NAMALWA (cell line): ENCODE measurements around the gene MIOS.
A peak's percentile ranks its signal among the peaks of the same experiment; 100 is the strongest.
"Not testable (repeated sequence)": the region's sequence is repeated elsewhere in the genome, so short reads cannot be mapped to it uniquely, and the experiment has no call there.

Experiments used
- DNase-seq: peaks from one replicate; pipeline ENCODE4 v3.0.0-alpha.2; 2015; ENCODE audit warnings: low spot score

Gene MIOS

DNA sequence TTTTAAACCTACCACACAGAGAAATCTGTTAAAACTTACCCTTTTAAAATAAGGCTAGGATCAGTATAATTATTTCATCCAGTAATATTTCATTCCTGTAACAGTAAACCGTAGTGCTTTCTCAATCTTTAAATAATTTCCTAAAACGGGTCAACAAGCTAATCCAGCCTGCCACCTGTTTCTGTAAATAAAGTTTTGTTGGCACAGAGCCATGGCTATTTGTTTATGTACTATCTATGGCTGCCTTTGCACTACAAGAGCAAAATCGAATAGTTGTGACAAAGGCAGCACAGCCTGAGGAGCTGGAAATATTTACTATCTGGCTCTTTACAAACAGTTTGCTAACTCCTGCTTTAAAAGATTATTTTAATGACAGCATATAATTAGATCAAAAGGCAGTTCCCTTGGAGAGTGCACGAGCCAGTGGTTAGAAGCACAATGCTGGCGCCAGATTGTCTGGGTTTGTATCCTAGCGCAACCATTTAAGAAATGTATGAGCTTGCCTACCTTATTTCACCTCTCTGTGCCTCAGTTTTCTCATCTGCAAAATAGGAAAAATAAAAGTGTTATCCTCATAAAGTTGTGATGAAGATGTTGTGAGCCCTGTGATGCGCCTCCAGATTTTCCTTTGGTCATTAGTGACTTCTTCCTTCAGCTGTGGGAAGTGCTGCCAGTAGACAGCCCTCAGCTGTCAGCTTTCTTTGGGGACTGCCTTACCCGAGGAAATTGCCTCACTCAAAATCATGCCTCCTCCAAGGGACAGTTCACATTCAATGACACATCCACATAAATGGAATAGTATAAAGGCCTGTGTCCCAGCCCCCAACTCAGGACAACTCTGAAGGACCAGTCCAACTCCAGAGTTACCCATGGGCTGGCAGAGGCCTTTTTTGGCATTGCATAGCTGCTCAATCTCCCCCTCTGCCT lies 11.8 kb upstream of the MIOS start:
- peak; percentile 62 for DNase-seq

DNA sequence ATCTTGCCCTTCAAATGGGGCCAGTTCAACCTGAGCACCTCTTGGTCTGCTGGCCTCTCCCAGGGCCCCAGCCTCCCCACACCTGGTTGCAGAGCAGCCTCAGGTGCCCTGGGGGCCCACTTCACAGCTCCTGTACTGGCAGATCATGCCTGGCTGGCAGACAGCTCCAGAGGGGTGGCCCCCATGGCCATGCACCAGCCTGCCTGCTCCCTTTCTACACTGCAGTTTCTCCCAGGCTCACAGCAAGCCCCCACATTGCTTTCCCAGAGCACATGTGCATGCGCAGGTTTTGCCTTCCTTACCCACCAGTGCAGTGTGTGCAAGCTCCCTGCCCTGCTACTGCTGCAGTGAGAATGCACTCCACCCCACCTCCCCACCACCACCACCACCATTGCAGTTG lies 9.8 kb upstream of the MIOS start:
- no peak for DNase-seq

DNA sequence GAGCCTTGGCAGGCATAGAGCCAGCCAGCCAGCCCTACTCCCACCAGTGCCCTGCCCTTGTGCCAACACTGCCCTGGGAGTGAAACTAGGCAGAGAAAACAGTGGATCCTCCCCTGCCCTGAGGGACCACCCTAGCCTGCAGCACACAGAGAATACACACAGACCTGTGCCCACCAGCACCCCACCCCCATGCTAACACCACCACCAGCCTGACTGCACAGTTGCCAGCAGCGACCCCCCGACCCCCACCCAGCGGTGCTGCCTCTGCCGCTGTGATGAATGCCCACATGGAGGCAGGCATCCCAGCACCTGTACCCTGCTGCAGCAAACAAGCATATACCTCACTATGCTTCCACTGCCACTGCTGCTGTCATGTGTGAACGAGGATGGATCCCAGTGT lies 9.4 kb upstream of the MIOS start:
- no peak for DNase-seq

DNA sequence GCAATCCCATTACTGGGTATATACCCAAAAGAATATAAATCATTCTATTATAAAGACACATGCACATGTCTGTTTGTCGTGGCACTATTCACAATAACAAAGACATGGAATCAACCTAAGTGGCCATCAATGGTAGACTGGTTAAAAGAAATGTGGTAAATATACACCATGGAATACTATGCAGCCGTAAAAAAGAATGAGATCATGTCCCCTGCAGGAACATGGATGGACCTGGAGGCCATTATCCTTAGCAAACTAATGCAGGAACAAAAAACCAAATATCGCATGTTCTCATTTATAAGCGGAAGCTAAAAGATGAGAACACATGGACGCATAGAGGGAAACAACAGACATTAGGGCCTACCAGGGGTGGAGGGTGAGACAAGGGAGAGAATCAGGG lies 5.1 kb upstream of the MIOS start:
- DNase-seq = not testable (repeated sequence)

DNA sequence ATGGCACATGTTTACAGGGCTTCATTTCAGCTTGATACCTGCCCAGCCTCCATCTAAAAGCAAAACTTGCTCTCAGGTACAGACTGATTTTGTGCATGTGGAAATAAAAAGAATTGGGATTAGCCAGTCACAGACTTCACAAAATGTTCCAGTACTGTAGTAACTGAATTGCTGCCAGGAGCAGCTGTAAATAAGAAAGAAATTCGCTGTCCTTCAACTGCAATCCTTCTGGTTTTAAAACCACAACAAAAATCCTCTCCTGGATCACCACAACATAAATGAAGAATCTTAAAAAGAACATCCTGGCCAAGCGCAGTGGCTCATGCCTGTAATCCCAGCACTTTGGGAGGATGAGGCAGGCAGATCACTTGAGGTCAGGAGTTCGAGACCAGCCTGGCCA lies 3.9 kb upstream of the MIOS start:
- no peak for DNase-seq

DNA sequence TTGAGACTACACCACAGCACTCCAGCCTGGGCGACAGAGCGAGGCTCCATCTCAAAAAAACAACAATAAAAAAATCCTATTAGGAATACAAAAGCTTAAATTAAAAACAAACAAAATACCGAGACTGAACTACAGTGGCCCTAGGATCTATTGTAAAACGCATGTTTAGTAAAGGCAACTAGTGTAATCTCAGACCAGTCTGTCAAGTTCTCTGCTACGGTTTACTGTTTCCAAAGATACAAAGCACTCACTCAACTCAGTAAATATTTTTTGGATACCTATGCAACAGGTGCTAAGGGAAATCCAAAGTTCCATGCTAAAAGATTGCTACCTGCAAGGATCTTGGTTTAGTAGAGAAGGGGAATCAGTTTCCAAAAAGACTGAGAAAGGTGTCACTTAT lies 3.4 kb upstream of the MIOS start:
- no peak for DNase-seq

DNA sequence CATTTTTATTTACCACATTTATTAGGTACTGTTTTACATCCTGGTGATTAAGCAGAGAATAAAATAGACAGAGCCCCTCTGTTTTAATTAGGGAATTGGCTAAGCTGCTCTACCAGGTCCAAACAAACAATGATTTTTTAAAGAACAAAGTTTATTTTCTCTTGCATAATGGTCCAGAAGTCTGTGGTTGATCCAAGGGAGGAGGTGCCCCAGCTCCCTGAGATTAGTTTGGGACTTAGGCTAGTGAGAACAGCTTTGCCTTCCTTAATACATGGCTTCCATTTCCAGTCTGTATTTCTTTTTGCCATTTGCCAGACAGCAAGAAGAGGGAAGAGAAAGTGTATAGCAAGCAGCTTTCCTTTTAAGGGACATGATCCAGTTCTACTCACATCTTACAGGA lies 2.9 kb upstream of the MIOS start:
- DNase-seq = no peak

DNA sequence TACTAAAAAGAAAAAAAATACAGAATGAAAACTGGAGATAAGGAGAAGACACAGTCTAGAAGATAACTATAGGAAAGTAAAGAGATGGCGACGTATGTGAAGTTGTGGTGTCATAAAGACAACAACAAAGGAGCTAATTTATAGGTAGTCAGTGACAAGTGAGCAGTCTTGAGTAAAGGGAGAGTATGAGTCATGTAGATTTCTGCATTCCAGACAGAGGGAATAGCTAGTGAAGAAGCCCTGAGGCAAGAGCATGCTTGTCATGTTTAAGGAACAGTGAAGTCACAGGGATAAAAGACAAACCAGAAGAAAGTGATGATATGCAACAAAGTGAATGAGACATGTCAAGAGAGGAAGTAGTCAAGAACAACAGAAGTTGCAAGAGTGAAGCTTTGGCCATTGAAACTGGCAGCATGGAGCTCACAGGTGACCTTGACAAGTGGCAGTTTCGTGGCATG lies 2.3 kb upstream of the MIOS start:
- DNase-seq = no peak

DNA sequence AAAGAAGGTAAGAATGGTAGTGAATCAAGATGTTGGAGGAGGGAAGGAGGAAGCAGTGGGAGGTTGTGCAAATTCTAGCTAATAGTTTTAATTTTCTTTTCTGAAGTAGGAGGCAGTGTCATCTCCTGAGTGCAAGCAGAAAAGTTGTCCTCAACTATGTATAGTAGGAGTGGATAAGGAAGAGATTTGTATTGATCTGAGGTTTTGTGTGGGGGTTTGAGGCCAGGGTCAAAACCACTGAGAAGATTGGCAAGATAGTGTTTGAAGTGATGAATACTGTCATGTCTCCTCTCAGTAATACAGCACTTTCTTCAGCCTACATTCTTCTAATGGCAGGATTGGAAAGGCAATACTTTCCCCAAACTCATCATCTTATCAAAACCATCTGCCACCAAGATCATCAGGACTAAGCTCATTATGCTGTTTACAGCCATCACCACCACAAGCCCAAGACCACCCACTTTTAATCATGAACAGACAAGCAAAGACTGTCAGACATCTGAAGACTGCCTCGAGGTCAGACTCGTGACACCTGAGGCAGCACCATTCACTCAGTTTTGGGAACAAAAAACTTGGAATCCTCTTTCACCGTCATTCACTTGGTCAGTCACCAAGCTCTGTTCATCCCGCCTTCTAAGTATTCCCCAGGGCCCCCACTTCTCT lies 1.5 kb upstream of the MIOS start:
- peak; percentile 16 for DNase-seq

DNA sequence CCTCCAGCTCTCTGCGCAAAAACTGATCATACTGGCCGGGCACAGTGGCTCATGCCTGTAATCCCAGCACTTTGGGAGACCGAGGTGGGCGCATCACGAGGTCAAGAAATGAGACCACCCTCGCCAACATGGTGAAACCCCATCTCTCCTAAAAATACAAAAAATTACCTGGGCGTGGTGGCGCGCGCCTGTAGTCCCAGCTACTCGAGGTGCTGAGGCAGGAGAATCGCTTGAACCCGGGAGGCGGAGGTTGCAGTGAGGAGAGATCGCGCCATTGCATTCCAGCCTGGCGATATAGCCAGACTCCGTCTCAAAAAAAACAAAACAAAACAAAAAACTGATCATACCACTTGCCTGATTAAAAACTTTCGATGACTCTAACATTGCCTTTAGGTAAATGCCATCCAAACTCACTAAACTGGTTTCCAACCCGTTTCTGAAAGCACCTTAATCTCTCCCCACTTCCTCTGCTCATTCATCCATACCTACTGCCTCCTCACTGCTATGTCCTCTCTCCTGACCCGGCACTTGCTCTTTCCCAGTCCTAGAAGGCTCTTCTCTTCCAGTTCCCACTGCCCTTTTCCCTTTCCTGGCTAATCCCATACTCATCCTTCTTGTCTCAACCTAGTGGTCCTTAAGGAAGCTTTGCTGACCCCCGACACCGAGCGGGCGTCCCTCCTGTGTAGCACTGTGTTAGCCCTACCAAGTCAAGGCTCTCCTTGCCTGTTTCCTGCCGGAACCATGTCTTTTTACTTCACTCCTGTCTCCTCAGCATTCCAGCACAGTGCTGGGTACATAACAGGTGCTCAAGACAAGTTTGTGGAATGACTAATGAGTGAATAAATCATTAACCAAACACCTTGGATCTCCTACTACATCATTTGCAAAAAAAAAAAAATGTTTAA lies 686 bp upstream of the MIOS start:
- DNase-seq = no peak

DNA sequence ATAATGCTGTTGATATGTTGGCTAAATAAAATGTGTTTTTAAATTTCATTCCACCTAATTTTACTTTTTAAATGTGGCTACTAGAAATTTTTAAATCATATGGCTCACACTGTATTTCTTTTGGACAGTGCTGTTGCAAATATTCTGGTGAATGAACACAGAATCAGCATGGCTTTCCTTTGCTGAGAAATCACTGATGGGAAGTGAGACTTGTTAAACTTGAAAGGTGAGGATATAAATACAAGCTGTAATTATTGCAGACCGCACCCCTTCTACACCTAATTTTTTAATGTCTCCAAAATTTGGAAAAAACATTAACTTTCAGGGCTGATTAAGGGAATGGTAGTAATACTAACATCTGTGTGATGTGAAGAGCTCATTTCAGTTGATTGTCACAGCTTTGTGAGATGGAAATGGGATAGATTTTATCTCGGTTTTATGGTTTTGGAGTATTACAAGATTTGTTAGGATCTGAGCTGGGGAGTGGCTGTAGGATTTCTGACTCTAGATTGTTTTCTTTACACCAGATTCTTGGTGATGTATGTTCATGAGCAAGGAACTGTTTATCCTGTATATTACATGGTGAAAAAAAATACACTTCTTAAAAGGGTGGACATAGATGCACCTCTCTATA lies 1.3 kb downstream of the MIOS start:
- DNase-seq = peak; percentile 63

DNA sequence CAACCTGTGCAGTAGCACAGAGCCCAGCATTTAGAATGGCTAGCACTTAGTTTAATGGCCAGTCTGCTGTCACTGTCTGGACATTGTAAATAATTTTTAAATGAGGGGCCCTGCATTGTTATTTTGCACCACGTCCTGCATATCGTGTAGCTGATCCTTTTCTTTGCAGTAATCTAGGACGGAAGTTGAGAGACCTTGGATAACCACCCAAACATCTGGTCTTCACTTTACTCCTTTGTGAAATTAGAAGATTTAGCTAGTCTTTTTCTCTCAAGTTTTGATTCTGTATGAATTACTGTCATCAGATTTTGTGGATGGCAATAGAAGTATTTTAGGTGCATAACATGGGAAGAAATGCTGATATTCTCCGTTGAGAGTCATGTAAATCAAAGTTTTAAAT lies 1.9 kb downstream of the MIOS start:
- DNase-seq = peak; percentile 50

DNA sequence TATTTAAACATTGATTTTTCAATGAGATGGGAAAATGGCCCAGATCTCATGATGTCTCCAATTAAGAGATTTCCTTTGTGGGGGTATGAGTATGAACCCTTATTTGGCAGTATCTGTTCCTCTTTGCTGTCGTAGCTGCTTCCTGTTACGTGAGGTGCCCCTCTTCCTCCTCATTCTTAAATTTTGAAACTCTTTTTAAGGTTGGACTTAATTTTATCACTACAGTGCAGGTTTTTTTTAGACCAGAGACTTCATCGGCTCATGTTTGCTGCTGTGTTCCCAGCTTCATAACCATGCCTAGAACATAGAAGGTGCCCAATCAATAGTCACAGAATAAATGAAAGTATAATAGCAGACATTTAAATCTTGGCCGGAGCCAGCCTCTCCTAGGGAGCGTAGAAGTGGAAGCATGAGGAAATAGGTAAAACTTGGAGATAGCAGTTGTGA lies 2.4 kb downstream of the MIOS start:
- peak; percentile 86 for DNase-seq

DNA sequence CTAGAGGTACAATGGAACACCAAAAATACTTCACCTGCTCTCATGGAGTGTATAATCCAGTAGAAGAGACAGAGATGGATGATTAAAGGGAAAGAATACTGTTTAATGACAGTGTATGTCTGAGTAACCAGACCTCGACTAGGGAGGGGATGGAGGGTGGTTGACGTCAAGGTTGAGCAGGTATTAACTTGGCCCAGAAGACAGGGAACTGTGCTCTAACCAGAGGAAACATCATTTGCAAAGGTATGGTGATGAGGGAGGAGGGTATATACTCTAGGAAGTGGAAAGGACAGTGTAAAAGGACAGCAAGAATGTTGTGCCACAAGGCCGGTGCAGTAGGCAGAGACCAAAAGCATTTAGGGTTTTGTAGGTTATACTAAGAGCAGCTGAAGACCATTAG lies 2.9 kb downstream of the MIOS start:
- DNase-seq = peak; percentile 42

DNA sequence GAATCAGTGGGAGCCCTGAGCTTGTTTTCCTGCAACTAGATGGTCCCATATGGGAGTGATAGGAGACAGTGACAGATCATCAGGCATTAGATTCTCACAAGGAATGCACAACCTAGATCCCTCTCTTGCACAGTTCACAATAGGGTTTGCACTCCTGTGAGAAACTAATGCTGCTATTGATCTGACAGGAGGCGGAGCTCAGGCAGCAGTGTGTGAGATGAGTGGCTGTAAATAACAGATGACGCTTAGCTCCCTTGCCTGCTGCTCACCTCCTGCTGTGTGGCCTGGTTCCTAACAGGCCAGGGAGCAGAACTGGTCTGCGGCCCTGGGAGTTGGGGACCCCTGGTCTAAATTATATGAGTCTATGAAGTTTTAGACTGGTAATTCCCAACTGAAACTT lies 3.9 kb downstream of the MIOS start:
- DNase-seq = no peak

DNA sequence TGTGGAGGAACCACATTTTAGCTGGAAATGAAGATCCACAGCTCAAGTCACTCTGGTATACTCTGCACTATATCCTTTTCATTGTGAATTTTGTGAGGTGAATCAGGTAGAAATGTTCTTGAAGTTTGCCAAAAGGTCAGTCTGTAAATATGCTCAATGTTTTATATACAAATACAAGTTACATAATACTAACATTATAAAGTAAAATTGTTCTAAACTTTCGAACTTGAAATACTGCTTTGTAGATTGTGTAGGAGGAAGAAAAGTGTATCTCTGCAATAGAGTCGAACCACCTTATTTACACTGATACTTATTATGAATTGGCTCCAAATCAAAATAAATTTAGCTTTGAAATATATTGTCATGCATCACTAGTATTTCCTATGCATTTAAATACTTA lies 7.0 kb downstream of the MIOS start:
- DNase-seq = no peak

DNA sequence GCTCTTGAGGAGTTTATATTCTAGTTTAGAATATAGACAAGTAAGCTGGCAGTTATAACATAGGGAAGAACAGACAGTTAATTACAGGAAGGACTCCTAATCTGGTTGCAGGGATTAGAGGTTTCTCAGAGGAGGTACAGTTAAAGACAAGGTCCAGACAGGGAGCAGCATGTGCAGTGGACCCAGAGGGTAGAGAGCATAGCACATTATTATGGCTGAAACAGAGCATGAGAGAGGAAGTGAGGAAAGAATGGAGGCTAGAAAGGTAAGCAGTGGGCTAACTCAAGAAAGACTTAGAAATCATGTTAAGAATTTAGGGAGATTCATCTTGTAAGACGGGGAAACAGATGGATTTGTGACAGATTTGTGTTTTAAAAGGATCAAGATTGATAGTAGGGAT lies 9.7 kb downstream of the MIOS start:
- DNase-seq = no peak

DNA sequence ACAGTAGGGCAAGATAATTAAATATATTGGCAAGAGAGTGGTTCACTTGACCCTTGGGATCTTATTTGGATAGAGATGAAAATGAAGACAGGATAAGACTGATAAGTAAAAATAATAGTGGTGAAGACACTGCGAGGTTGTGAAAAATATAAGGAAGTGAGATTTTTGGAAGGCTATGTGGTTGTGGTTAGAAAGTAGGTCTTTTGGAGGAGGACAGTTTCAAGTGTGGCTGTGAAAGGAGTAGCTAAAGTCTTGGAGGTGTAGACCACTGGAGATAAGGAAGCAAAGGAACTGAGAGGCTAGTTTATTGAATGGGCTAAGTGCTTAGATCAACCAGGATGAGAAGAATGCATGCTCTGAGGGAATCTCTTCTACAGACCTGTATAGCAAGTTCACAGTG lies 11.2 kb downstream of the MIOS start:
- peak; percentile 35 for DNase-seq

DNA sequence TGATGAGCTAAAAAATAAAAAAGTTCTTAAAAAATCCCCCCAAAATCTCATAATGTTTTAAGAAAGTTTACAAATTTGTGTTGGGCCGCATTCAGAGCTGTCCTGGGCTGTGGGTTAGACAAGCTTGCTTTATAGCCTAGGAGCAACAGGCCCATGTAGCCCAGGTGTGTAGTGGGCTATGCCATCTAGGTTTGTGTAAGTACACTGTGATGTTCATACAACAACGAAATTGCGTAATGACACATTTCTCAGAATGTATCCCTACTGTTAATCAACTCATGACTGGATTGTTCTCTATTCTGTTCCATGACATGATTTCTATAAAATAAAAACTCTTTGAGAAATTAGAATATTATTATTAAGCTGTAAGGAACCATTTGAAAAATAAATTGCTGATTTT lies 13.0 kb downstream of the MIOS start:
- DNase-seq = no peak

DNA sequence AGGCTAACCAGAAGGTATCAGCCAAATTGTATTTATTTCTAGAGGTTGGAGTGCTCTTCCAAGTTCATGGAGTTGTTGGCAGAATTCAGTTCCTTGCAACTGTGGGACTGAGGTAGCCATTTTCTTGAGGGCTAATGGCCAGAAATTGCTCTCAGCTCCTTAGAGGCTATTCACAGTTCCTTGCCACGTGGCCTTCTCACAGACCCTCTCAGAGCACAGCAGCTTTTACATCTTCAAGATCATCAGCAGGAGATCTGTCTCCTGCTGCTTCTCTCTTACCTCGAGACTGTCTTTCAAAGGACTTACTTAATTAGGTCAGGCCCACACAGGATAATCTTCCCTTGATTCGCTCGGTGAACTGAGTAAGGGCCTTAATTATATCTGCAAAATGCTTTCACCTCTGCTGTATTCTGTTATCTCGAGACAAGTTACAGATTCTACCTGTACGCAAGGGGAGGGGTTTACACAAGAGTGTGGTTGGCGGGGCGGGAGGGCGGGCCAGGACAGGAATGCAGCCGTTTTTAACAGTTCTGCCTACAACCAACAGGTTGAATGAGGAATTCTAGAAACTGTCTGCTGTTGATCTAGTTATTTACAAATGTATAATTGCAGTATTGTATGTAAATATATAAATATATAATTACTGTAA lies 15.0 kb downstream of the MIOS start:
- no peak for DNase-seq

DNA sequence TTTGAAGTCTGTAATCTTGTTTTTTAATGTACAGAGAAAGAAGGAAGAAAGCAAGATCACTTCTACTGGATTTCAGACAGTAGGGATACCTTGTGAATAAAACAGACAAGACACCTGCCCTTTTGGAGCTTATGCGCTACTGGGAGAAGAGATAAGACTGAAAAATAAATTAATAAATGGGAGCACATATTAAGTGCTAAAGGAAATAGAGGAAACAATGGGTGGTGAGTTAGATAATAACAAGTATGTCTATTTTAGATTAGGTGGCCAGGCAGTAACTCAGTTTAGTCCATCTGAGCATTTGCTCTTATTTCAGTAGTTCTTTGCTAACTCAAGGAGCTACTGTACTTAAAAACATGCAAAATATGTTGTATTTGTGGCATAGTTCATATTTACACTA lies 15.9 kb downstream of the MIOS start:
- no peak for DNase-seq
